CD4-positive, alpha-beta T cell treated with Interleukin-12 subunit alpha and Interleukin-12 subunit beta, for 1 hour (primary cell): ENCODE results near the gene MORN1.
"Not testable (repeated sequence)": the region's sequence is repeated elsewhere in the genome, so short reads cannot be mapped to it uniquely, and the experiment has no call there.

Experiments used
- DNase-seq: peaks from one replicate; pipeline ENCODE4 v3.0.0-alpha.2; 2020

The MORN1 gene

DNA sequence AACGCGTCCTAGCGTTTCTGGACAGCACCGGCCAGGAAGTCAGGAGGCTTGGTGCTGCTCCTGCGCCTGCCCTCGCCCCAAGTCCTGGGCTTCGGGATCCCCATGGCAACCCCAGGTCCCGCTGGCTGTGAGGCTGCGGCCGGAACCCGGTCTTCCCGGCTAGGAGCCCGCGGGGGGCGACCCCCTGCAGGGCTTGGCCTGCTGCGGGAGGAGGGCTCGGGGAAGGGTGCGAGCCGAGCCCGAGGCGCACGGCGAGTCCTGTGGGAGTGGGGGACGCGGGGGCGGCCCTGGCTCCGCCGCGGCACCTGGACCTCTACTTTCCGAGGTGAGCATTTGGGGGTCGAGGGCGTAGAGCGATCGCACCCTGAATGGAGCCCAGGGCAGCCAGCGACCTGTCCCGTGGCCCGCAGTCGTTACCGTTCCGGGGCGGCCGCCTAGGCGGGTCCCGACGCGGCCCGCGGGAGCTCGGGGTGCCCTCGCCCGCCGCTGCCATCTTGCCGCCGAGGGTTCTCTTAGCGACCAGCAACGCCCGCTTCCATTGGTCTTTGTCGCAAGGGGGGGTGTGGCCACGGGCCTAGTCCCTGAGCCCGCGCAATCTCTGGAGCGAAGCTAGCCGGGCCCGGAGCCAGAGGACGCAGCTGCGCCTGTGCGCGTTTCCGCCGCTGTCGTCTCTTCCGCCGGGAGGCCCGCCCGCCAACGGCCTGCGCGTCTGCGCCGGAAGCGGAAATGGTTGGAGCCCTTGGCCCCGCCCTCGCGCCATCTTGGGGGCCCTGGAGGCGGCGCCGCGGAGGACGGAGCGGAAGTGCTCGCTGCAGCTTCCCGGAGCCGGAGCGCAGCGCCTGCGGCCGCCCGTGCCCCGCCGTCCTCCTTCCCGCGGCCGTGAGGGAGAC, at the start of gene MORN1, which contains the start of gene RER1:
Gene MORN1, minus strand, starts transcription at position 514 of the 890 bp plus-strand sequence. Its CDS starts 21 bp downstream, at position 493.
Gene RER1, plus strand, starts transcription at position 801 of the 890 bp plus-strand sequence. CDS start 3,950 bp downstream, outside the sequence.
- peak; percentile 99 for DNase-seq

- DNase-seq = not testable (repeated sequence)
These were observed 49.0 kb upstream of the MORN1 start for GRCh38 chr1:2440346-2440745.

GRCh38 chr1:2439369-2439768, 48.0 kb upstream of the MORN1 start:
- DNase-seq = no peak

GRCh38 chr1:2438641-2439040, 47.3 kb upstream of the MORN1 start:
- DNase-seq = no peak

DNA sequence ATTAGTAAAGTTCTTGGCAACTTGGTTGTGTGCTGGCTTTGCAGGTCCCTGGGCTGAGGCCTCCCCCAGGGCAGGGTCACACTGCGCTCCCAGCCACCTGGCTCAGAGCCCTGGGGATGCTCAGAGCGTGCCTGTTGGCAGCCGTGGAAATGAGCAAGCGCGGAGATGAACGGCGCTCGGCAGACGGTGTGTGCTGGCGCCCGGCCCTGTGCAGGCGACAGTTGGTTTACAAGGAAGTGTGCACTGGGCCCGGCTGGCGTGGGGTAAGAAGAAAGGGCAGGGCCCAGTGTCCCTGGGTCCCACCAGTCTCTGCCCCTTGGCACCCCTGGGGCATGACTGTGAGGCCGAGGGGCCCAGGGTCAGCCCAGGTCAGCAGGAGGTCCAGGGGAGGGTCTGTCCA, 46.7 kb upstream of the MORN1 start:
- DNase-seq = no peak

DNA sequence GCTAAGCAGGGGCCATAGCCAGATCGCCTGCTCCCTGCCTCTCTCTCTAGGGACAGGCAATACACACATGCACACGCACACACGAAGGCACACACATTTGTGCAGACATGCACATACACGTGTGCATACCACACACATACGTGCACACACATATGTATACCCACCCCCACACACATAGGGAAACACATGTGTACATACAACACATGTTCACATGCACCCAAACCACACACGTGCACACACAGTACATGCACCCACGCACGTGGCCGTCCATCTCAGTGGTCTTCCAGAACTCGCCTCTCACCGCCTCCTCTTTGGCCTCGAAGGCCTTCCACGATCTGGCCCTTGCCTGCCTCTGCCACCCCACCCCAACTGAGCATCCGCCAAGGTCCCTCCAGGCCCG, 46.3 kb upstream of the MORN1 start:
- no peak for DNase-seq

- no peak for DNase-seq
These were observed 45.5 kb upstream of the MORN1 start for GRCh38 chr1:2436876-2437275.

DNA sequence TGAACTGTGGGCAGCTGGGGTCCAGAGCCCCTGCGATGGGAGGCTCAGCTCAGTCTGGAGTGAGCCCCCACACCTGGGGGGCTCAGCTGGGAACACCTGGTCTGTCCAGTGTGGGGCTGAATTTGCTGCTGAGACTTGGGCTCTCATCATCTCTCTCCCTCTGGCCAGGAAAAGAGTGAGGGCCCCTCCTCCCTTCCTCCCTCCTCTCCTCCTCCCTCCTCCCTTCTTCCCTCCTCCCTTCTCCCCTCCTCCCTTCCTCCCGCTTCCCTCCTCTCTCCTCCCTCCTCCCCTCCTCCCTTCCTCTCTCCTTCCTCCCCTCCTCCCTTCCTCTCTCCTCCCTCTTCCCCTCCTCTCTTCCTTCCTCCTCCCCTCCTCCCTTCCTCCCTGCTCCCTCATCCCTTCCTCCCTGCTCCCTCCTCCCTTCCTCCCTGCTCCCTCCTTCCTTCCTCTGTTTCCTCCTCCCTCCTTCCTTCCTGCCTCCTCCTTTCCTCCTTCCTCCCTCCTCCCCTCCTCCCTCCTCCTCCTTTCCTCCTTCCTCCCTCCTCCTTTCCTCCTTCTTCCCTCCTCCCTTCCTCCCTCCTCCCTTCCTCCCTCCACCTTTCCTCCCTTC, 44.5 kb upstream of the MORN1 start:
- no peak for DNase-seq

DNA sequence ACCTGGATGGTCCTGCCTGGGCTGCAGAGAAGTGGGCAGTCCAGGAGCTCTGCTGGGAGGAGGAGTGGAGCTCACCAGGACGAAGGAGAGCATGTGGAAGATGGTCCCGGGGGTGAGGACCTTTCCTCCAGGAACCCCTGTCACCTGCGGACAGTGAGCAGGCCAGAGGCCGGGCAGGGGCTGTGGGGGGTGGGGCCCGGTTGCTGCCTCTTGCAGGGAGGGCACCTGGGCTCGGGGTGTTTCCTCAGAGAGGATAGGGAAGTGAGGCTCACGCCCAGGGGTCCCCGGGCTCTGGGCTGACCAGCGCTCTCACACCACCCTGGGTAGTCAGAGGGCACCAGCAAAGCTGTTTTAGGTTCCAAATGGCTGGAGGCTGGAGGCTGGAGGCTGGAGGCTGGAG, 43.7 kb upstream of the MORN1 start:
- no peak for DNase-seq

- DNase-seq = no peak
These were observed 42.7 kb upstream of the MORN1 start for GRCh38 chr1:2433936-2434655.

DNA sequence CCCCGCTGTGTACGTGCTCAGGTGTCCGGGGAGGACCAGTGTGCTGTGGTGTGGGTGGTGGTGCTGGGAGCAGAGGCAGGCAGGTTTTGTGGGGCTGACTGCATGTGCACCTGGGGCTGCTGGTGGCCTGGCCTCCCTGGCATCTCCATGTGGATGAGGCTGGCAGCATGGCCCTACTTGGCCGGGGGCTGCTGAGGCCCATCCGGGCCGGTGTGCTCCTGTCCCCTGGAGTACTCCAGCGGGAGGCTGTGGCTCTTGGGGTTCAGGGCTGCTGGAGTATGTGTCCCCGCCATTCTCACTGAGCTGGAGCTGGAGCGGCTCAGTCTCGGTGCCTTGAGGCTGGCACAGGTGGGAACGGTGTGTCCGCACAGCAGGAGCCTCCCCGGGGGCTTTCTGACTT, 41.8 kb upstream of the MORN1 start:
- DNase-seq = no peak

DNA sequence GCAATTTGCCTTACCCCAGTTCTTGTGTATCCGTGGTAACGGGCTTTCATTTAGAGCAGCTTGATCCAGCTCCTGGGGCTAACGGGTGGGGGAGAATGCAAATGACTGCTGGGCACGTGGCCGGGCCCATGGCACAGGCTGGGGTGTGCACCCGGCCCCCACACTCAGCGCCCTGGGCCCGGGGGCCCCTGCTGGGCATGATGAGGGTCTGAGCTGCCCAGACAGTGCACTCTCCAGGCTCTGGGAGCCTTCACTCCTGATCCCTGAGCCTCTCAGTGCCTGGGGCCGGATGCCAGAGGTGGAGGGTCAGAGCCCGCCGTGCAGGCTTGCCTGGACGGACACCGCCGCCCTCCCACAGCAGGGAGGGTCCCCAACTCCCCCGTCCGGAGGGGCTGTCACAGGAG, 41.1 kb upstream of the MORN1 start:
- no peak for DNase-seq

GRCh38 chr1:2431518-2431917, 40.2 kb upstream of the MORN1 start:
- no peak for DNase-seq

GRCh38 chr1:2431103-2431502, 39.7 kb upstream of the MORN1 start:
- DNase-seq = no peak

DNA sequence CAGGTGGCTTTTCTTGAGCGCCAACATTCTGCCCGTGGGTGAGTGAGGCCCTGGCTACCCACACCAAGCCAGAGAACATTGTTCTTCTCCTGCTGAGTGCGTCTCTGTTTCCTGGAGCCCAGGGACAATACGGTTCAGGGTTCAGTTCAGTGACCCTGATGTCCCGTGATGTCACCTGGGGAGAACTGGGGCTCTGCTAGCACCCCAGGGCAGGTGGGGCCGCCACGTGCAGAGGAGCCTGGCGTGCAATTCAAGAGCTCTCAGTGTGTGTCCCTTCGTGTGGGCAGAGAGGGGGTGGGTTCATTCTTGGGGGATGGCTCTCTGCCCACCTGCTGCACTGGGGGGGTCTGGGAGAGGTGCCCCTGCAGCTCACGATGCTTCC, 39.2 kb upstream of the MORN1 start:
- DNase-seq = no peak

DNA sequence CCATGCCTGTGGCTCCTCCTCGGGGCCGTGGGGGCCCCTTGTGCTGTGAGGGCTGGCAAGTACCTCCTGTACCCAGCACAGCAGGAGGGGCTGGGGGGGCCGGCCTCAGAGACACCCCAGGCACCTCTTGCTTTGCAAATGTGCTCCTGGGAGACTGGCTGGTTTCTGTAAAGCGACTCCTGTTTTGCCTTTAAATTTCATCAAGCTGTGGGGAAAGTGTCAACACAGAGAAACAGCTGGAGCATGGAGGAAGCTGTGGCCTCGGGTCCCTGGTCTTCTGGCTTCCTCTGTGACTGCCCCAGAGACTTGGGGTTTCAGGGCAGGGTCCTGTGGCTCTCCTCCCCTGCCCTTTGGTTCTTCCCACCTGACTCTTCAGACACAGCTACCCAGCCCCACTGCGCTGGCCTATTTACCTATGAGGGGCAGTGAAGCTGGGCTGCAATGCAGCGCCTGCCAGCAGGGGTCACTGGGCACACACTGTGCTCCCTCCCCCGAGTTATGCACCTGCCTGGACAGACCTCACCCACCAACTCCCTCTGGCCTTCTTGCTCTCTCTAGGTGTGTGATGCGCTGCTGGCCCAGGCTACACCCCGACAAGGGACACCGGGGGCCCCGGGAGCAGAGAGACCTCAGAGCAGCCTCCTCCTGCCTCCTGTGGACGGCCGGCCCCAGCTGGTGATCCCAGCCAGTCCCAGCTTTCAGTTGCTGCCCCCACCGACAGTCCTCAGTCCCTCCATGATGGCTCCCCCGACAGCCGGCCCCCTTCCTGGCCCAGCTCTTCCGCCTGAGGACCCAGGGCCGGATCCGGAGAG, 38.6 kb upstream of the MORN1 start:
- DNase-seq = no peak

DNA sequence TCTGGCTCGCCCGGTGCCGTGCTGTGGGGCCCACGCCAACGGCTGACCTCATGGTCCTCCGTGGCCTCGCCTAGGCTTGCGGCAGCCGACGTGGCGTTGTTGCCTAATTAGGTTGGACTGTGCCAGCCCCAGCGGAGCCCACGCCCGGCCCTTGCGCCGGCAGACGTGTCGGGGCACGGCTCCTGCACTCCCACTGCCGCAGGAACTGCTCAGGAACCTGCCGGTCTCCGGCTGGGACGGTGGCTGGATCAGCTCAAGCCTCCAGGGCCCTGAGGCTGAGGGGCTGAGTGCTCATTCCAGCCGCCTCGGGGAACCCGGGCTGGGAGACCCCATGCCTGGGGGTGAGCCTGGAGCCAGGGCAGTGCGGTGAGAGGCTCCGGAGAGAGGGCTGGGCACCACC, 37.1 kb upstream of the MORN1 start:
- no peak for DNase-seq

DNA sequence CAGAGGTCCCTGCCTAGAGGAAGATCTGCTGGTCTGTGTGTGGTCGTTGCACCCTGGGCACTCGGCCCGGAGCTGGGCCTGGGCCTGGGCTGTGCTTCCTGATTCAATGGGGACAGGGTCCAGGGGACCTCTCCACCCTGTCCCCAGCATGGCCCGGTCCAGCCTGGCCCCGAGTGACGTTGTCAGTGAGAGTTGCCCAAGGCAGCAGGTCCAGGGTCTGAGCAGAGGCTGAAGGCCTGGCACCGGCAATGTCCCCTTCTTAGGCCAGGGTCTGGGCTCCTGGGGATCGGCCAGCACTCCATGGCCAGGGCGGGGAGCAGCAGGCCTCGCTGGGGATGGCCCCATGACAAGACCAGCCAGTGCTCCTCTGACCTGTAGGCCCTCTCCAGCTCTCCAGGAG, 36.6 kb upstream of the MORN1 start:
- no peak for DNase-seq

DNA sequence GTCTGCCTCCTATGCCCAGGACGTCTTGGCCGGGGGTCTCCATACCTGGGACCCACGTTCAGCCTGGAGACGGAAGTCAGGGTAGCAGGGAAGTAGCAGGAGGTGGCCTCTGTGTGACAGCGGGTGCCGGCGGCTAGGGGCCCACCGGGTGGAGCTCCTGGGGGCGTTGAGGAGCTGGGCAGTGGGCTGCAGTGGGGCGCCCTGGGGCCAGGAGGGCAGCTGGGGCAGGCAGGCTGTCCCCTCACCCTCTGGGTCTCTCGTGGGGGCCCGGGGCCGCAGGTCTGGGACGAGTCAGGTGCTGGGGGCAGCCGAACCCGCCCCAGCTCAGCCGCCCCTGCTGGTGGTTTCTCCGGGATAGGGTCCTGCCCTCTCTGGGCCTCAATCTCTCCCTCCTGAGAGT, 35.7 kb upstream of the MORN1 start:
- no peak for DNase-seq

DNA sequence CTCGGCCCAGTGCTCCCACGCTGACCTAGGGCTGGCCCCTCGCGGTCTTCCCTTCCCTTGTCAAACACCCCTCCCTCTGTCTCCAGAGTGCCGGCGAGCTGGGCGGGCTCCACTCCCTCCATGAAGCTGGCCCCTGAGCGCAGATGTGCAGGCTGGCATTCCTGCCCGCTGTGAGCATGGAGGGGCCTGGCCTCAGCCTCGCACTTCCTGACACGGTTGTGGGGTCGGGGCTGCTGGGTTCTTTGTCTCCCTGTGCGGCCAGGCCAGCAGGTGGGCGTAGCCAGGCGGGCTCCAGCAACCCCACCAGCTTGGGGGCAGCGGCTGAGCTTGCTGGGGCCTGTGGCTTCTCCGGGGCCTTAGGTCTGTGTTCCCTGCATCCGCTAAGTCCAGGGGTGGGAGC, 35.2 kb upstream of the MORN1 start:
- no peak for DNase-seq

- no peak for DNase-seq
These were observed 34.5 kb upstream of the MORN1 start for GRCh38 chr1:2425892-2426291.

DNA sequence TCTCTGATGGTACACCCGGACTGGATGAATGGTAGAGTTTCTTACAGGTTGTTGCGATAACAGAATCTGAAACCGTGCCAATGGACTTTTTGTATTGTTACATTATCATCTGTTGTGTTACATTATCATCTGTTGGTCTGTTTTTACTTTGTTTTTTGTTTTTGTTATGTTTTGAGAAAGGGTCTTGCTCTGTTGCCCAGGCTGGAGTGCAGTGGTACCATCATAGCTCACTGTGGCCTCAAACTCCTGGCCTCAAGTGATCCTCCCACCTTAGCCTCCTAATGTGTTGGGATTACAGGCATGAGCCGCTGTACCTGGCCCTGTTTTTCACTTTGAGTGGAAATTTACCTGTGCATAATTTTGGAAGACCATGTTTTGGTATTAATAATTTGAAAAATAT, 31.2 kb upstream of the MORN1 start:
- DNase-seq = no peak

- no peak for DNase-seq
These were observed 28.1 kb upstream of the MORN1 start for GRCh38 chr1:2419416-2419815.
